Peyer's patch (tissue), 4 donors: Measurements from ENCODE around the gene FLOT1. TPM values are rescaled to one million over a fixed set of nuclear protein-coding genes. Genes with fewer than 3 reads are reported as not detected.

Experiments
- DNase-seq, 3 donors: peaks; one replicate each; pipeline ENCODE4 v3.0.0-alpha.2; 2017 to 2019
- H3K27ac ChIP-seq, 4 donors: fragments of 200-600 bp; sonication (generic); one replicate each; pipeline ENCODE4 v1.5.1; 2016 to 2019
- H3K27me3 ChIP-seq, 2 donors: fragments of 200-600 bp; sonication (generic); one replicate each; pipeline ENCODE4 v1.5.1; 2019
- H3K36me3 ChIP-seq, 3 donors: fragments of 200-600 bp; sonication (generic); one replicate each; pipeline ENCODE4 v1.5.1; 2016 to 2019
- H3K4me1 ChIP-seq, 4 donors: fragments of 200-600 bp; sonication (generic); one replicate each; pipeline ENCODE4 v1.5.1; 2016 to 2019
- H3K4me3 ChIP-seq, 4 donors: fragments of 200-600 bp; sonication (generic); 1 replicate in 3 of 4; 2 replicates in 1 of 4; pipeline ENCODE4 v1.5.1; 2016 to 2019; ENCODE audit warnings: mild to moderate bottlenecking in 1 of 4
- H3K9me3 ChIP-seq, 4 donors: fragments of 200-600 bp; sonication (generic); one replicate each; pipeline ENCODE4 v1.5.1; 2016 to 2019; ENCODE audit warnings: mild to moderate bottlenecking in 1 of 4
- POLR2A ChIP-seq, 2 donors: fragments of 450-650 bp; IDR thresholded peaks; one replicate each; pipeline ENCODE4 v1.5.1; 2017; ENCODE audit warnings: antibody characterized with exemption in 2 of 2, mild to moderate bottlenecking in 2 of 2, moderate library complexity in 2 of 2
- total RNA-seq, 4 donors: library from RNA; depleted of rRNA; stranded (reverse); fragments of >200 nt; gene quantifications; one replicate each; pipeline ENCODE4 v1.1.0, GENCODE V29; 2016
- TF ChIP-seq, protein P1 (sequence below), 6 experiments: fragments of 450-650 bp in 4 of 6; fragments of 200-600 bp in 2 of 6; sonication (generic) in 1 of 6; IDR thresholded peaks; one replicate each; pipeline ENCODE4 v1.5.1; 2017 to 2019; ENCODE audit warnings: antibody characterized with exemption in 6 of 6, mild to moderate bottlenecking in 3 of 6, moderate library complexity in 1 of 6

The FLOT1 gene
- total RNA-seq, 4 donors from 2014 or later, result 74.1 to 151 (median 100) TPM

DNA sequence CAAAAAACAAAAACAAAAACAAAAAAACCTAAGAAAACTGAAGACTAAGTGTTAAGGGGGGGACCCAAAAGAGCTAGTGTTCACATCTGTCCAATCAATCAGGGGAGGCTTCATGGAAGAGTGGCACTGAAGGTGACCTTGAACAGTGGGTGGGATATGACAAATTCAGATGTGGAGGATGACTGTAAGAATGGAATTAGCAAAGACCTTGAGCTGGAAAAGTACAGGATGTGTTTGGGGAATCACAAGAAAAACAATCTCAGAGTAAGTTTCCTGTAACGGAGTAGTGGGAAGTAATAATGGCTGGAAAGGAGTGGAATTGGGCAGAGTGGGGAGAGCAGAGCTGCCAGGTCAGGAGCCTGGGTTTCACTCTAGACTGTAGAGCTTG is 4.8 kb upstream of the FLOT1 start:
- H3K9me3 ChIP-seq, result no peaks in the 10 kb centered on the region
- H3K27ac ChIP-seq, result peak overlapping the region in 2 of 4 donors; percentile 66 to 86
- DNase-seq, result no peak
- TF ChIP-seq, protein P1, sequence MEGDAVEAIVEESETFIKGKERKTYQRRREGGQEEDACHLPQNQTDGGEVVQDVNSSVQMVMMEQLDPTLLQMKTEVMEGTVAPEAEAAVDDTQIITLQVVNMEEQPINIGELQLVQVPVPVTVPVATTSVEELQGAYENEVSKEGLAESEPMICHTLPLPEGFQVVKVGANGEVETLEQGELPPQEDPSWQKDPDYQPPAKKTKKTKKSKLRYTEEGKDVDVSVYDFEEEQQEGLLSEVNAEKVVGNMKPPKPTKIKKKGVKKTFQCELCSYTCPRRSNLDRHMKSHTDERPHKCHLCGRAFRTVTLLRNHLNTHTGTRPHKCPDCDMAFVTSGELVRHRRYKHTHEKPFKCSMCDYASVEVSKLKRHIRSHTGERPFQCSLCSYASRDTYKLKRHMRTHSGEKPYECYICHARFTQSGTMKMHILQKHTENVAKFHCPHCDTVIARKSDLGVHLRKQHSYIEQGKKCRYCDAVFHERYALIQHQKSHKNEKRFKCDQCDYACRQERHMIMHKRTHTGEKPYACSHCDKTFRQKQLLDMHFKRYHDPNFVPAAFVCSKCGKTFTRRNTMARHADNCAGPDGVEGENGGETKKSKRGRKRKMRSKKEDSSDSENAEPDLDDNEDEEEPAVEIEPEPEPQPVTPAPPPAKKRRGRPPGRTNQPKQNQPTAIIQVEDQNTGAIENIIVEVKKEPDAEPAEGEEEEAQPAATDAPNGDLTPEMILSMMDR (IDR thresholded peaks at IDR 0.05), result no peak
- no peak for TF ChIP-seq POLR2A (IDR thresholded peaks at IDR 0.05)
- peaks cover 0 to 45% (median 0%) of the 10 kb centered on the region in 4 donors for H3K4me1 ChIP-seq
- no peak overlapping the region for H3K4me3 ChIP-seq
- no peaks in the 10 kb centered on the region for H3K27me3 ChIP-seq
- no peaks in the 10 kb centered on the region for H3K36me3 ChIP-seq

DNA sequence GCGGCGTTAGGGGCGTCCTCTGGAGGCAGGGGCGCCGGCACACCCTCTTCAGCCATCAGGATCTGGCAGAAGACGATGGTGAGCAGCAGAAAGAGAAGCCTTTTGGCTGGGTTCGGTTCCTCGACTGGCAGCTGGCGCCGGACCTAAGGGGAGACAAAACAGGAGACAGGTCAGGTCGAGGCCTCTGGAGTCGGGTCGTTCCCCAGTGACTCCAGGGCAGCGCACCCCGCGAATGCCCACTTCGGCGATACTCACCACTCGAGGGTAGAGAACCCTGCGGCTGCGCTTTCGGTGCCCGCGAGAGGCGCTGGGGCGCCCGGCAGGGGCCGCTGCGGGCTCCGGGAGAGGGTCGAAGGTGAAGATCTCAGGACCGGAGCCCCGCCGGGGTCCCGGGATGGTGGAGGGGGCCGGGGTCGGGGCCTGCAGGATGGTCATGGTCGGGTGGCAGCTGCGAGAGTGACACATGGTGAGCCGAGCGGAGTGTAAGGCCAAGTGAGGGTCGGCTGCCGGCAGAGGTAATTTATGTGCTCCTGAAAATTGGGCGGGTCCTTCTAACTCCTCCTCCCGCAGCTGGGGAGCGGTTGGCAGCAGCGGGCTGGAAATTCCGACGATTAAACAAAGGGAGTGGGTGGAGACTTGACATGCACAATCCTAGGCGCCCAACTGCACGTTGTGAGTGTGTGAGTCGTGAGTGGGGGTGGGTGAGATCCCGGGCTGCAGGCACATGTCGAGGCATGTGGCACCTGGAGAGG is 1.7 kb upstream of the FLOT1 start, which contains the start of gene IER3:
TSS of gene IER3 (minus strand) at position 494 of the 752 bp plus-strand sequence. CDS start at position 465, 29 bp downstream.
- Histone ChIP-seq H3K4me3 (peak within 1 kb of the TSS; percentile 74 to 98 (median 92)), H3K4me1 (peaks cover 3 to 40% (median 7%) of the 10 kb centered on the region in 4 donors), H3K27me3 (no peaks in the 10 kb centered on the region), H3K36me3 (peaks cover 0 to 19% (median 0%) of the 10 kb centered on the region in 3 donors), H3K27ac (peak within 1 kb of the TSS; percentile 84 to 96 (median 92)), H3K9me3 (no peaks in the 10 kb centered on the region)
- DNase-seq, result peak; percentile 66 to 92 (median 90)
- TF ChIP-seq, protein P1 (IDR thresholded peaks at IDR 0.05), result peak; percentile 22 to 78 (median 71)
- TF ChIP-seq POLR2A (IDR thresholded peaks at IDR 0.05), result peak; percentile 93 to 96

DNA sequence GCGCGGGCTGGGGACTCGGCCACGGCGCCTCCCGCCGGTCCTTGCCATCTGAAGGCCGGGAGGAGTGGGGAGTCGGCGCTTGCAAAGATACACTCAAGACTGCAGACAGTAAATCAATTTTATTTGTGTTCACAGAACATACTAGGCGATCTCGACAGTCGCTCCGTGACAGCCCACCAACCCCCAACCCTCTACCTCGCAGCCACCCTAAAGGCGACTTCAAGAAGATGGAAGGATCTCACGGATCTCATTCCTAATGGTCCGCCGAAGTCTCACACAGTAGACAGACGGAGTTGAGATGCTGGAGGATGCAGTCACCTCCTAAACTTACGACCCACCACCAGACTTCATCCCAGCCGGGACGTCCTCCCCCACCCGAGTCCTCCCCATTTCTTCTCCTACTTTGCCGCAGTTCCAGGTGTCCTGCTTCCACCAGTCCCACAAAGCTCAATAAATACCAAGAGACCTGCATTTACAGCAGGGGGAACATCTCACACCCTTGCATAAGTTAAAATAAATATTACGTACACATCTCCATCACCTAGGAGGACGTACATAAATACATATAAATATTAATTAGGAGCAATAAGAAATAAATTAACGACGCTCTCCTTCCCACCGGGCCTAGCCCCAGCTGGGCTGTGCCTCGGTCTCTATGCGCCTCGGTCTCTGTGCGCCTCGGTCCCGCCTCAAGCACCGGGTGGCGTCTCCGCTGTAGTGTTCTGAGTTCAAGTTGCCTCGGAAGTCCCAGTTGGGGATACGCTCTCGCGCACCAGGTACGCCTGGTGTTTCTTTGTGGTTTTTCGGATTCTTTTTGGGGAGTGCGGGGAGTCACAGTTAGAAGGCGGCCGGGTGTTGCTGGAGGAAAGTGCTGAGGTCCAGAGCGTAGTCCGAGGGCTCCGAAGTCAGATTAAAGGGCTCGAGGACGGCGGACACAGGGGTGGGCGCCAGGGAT is 889 bp upstream of the FLOT1 start:
- Histone ChIP-seq H3K4me3 (peak overlapping the region; percentile 74 to 98 (median 92)), H3K27me3 (no peaks in the 10 kb centered on the region), H3K36me3 (peaks cover 0 to 27% (median 0%) of the 10 kb centered on the region in 3 donors), H3K9me3 (no peaks in the 10 kb centered on the region), H3K4me1 (peaks cover 3 to 41% (median 9%) of the 10 kb centered on the region in 4 donors), H3K27ac (peak overlapping the region; percentile 84 to 96 (median 92))
- DNase-seq, result peak; percentile 38 to 70 (median 68)
- TF ChIP-seq POLR2A (IDR thresholded peaks at IDR 0.05), result peak in 1 of 2 donors; percentile 12
- TF ChIP-seq, protein P1 (IDR thresholded peaks at IDR 0.05), result no peak

DNA sequence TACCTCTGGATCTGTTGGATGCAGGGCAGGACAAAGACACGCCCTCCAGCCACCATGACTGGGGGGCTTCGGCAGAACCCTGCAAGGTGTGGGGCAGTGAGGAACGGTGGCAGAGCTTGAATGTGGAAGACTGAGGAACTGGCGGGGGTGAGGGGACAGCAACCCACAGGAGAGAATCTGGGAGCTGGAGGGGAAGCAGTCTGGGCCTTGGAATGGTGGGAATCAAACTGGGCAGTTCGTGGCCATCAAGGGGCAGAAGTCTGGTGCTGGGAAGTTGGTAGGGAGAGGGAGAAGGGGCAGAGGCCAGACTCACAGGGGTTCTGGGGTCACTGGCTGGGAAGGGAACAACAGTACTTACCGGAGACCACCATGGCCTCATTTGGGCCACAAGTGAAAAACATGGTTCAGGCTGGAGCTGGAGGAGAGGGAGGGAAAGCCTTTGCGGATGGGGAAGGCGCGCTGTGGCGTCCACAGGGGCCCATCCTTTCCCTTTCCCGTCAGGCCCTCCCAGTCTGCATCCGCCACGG is 635 bp downstream of the FLOT1 start:
- peak overlapping the region; percentile 74 to 98 (median 92) for H3K4me3 ChIP-seq
- peaks cover 0 to 34% (median 0%) of the 10 kb centered on the region in 3 donors for H3K36me3 ChIP-seq
- H3K4me1 ChIP-seq, result peaks cover 3 to 45% (median 21%) of the 10 kb centered on the region in 4 donors
- DNase-seq, result peak in 1 of 3 donors; percentile 53
- TF ChIP-seq, protein P1 (IDR thresholded peaks at IDR 0.05), result no peak
- no peaks in the 10 kb centered on the region for H3K27me3 ChIP-seq
- no peaks in the 10 kb centered on the region for H3K9me3 ChIP-seq
- H3K27ac ChIP-seq, result peak overlapping the region; percentile 84 to 96 (median 92)
